Peyer's patch (tissue), 4 donors: ENCODE results near the gene MARK3.

Experiments
- CTCF ChIP-seq, 6 experiments: fragments of 450-650 bp in 4 of 6; fragments of 200-600 bp in 2 of 6; sonication (generic) in 1 of 6; IDR thresholded peaks; one replicate each; pipeline ENCODE4 v1.5.1; 2017 to 2019; ENCODE audit warnings: antibody characterized with exemption in 6 of 6, mild to moderate bottlenecking in 3 of 6, moderate library complexity in 1 of 6
- POLR2A ChIP-seq, 2 donors: fragments of 450-650 bp; IDR thresholded peaks; one replicate each; pipeline ENCODE4 v1.5.1; 2017; ENCODE audit warnings: antibody characterized with exemption in 2 of 2, mild to moderate bottlenecking in 2 of 2, moderate library complexity in 2 of 2

- no peak for TF ChIP-seq CTCF (IDR thresholded peaks at IDR 0.05)
- TF ChIP-seq POLR2A (IDR thresholded peaks at IDR 0.05): no peak
These were observed 160.2 kb downstream of the MARK3 start for GRCh38 chr14:103545219-103545914.
